Omental fat pad (tissue), 4 donors: Measurements from ENCODE around the gene AGBL4. TPM values are rescaled to one million over a fixed set of nuclear protein-coding genes. Genes with fewer than 3 reads are reported as not detected.

Experiments
- ATAC-seq: fragments of 150-250 bp; one replicate; pipeline ENCODE4 v1.9.1; 2016; ENCODE audit warnings: mild to moderate bottlenecking, moderate library complexity; ENCODE audit not compliant: low FRiP score
- DNase-seq: peaks from one replicate; pipeline ENCODE4 v3.0.0-alpha.2; 2019; ENCODE audit warnings: low spot score
- CTCF ChIP-seq, 3 donors: fragments of 450-650 bp; IDR thresholded peaks; one replicate each; pipeline ENCODE4 v1.5.1; 2016 to 2017; ENCODE audit warnings: antibody characterized with exemption in 3 of 3, mild to moderate bottlenecking in 3 of 3, moderate library complexity in 2 of 3
- total RNA-seq, 4 donors: library from RNA; depleted of rRNA; stranded (reverse); fragments of >200 nt; gene quantifications; one replicate each; pipeline ENCODE4 v1.1.0, GENCODE V29; 2016

The AGBL4 gene
- total RNA-seq, 4 donors from 2014 or later = 0.31 to 1.1 (median 0.50) TPM

- no peak for ATAC-seq
- no peak for TF ChIP-seq CTCF (IDR thresholded peaks at IDR 0.05)
- DNase-seq = no peak
Measured at GRCh38 chr1:49351768-49352167, 672.0 kb downstream of the AGBL4 start.

GRCh38 chr1:49346767-49347349 lies 676.9 kb downstream of the AGBL4 start:
- TF ChIP-seq CTCF (IDR thresholded peaks at IDR 0.05) = no peak
- ATAC-seq (no peak), DNase-seq (no peak)

GRCh38 chr1:49340576-49340975 lies 683.2 kb downstream of the AGBL4 start:
- ATAC-seq = no peak
- TF ChIP-seq CTCF (IDR thresholded peaks at IDR 0.05) = no peak
- DNase-seq = no peak

GRCh38 chr1:49339043-49339442 lies 684.7 kb downstream of the AGBL4 start:
- DNase-seq (no peak), ATAC-seq (no peak)
- no peak for TF ChIP-seq CTCF (IDR thresholded peaks at IDR 0.05)

GRCh38 chr1:49337251-49337650 lies 686.5 kb downstream of the AGBL4 start:
- no peak for TF ChIP-seq CTCF (IDR thresholded peaks at IDR 0.05)
- ATAC-seq (no peak), DNase-seq (no peak)

- ATAC-seq = no peak
- TF ChIP-seq CTCF (IDR thresholded peaks at IDR 0.05) = no peak
- DNase-seq = no peak
Measured at GRCh38 chr1:49333906-49334305, 689.8 kb downstream of the AGBL4 start.

- no peak for TF ChIP-seq CTCF (IDR thresholded peaks at IDR 0.05)
- DNase-seq = no peak
- ATAC-seq = no peak
Measured at GRCh38 chr1:49331066-49331852, 692.5 kb downstream of the AGBL4 start.
